GM18508 (cell line): ENCODE data around the gene G0S2.

Experiments
- ATAC-seq: cut with Tn5 transposase; IDR thresholded peaks from one replicate; pipeline ENCODE4 v1.9.1; 2021; ENCODE audit warnings: moderate number of reproducible peaks; ENCODE audit not compliant: insufficient read depth, unreplicated experiment

G0S2 gene, protein sequence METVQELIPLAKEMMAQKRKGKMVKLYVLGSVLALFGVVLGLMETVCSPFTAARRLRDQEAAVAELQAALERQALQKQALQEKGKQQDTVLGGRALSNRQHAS

GRCh38 chr1:209674957-209675564, at the start of gene G0S2:
Gene G0S2, plus strand, starts transcription at chr1:209675412. Its CDS starts 273 bp downstream, at chr1:209675685.
- ATAC-seq, result no peak

DNA sequence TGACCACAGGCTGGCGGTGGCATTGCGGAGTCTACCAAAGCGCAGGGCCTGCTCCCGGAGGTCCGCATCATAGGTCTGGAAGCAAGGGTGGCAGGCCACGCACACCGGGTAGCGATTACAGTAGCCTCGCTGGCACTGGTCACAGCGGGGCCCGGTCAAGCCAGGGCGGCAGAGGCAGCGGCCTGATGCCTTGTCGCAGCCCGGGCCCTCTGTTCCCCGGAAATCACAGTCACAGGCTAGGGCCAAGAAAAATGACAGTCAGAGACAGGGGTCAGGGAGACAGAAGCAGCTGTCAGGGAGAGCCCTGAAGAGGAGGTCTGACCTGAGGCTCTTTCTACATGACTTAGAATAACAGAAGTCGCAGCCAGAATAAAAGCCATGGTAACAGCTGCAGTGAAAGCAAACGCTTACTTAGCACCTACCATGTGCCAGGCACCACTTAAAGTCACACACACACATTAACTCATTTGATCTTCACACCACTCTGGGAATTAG, 49.4 kb upstream of the G0S2 start:
- no peak for ATAC-seq

- no peak for ATAC-seq
Measured at GRCh38 chr1:209626346-209627026, 48.7 kb upstream of the G0S2 start.

DNA sequence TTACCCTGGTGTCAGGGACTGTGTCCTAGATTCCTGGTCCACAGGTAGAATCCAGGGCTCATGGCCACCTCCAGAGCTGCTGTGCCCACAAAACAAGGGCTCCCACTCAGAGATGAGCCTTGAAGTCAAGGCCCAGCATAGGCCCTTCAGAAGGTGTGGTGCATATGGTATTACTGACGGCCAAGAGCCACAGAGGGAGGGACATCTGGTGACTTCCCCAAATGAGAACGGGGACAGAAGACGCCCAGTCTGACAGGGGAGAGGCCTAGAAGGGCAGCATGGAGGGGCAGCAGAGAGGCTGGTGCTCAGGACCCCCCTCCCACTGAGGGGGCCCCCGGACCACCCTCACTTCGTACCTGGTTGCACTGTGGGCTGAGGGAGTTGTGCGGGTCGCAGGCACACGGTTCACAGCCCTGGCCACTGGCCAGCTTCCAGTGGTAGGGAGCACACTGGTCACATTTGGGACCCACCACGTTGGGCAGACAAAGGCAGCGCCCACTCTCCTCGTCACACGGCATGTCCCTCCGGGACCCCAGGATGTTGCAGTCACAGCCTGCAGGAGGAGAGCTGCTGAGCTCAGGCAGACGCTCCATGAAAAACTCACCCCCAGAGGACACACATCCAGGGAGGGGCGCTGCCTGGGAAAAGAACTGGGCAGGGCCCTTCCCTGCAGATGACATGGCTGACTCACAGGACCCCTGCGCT, 48.0 kb upstream of the G0S2 start:
- ATAC-seq, result no peak

DNA sequence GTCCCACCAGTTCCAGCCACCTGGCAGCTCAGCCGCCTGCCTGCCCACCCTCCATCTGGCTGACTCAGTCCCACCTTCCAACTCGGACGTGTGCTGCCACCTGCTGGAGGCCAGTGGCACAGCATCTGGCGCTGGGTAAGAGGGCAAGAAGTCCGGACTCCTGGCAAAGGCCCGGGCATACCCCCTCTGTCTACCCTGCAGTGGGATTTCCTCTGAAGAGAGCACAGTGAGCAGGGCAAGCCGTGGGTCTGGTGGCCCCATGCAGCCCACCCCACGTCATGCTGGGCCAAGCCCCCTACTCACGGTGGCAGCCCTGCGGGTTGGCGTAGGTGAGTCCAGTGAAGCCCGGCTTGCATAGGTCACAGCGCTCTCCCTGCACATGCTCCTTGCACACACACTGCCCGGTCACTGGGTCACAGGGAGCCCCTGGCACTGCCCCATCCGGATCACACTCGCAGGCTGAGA, 47.4 kb upstream of the G0S2 start:
- peak; percentile 63 for ATAC-seq

GRCh38 chr1:209628618-209629299, 46.5 kb upstream of the G0S2 start:
- no peak for ATAC-seq

DNA sequence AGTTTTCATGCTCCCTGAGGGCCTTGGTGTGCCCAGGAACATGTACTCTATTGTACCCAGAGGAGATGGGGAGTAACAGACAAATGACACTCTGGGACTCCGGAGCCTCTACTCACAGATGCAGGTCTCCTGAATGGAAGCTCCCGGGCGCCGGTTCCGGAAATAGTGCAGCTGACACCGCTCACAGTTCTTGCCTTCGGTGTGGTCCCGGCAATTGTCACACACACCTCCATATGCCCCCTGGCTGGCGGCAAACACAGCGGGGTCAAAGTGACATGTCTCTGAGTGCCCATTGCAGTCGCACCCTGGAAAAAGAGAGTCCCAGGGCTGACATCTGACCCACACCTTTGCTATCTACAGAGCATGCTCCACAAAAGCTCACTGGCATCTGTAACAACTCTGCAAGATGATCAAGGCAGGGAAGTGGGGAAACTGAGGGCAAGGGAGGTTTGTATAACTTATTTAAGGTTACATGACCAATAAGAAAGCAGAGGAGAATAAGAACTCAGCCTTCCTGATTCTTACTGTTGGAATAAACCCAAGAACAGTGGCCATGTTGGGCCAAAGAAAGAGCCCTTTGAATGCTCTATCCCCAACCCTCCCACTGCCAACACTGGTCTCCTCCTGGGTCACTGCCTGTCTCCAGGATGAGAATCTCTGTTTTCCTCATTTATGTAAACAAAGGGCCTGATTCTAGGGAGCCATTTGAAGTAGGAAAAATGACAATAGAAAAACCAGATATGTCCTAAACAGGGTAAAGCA, 45.4 kb upstream of the G0S2 start:
- no peak for ATAC-seq

DNA sequence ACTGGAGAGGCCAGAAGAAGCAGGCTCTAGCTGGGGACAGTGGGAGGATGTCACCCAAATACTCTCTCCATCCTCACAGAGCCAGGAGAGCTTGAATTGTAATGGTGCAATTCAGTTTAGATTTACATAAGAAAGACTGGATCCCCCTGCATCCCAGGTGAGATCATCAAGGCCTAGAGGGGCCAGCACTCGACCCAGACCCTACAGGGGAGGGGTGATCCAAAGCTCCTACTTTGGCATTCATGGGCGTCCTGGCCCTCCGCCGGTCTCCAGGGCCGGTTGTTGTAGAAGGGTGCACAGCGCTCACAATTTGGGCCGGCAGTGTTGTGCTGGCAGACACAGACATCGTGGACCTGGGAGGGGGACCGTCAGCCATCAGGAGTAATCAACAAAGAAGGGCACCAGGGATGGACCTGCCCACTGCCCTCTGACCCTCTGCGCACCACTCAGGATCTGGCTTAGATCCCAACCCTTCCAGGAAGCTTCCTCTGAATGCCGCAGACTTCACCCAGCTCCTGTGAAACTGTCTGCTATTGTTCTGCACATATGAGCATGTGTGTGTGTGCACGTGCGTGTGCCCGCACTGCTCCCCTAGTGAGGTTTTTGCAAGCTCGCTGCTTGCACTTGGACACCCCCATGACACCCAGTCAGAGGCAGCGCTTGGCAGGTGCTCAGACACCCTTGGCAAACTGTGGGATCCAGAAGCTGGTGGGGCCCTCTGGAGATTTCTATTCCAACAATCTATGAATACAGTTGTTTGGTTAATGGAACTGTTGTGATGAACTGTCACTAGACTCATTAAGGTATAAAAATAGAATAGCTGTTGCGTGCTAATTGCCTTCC, 44.6 kb upstream of the G0S2 start:
- ATAC-seq, result no peak

DNA sequence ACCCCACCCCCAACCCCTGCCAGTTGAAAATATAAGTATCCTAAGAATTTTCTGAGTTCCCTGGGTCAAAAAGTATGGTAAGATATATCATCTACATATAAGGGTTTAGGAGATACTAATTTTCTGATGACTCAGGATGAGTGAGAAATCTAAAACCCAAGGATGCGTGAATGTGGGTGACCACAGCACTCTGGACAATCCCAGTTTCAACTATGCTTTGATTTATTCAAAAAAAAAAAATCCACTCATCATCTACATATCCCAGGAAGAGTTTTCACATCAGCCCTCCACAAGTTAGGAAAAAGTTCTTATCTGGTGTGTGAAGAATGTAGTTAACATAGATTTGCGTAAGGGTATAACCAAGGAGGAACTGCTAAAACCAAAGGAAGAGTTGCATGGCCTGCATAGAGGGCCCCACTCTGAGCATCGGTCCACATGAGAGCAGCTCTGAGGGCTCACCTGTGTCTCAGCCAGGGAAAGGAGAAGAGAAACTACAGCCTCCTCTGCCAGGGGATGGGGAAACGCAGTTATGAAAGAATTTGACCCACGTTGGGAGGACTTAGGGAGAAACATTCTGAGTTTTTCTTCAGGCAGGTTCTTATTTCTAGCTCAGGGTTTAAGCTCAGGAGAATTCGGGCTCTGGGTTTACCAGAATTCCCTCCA, 41.7 kb upstream of the G0S2 start:
- ATAC-seq, result no peak

DNA sequence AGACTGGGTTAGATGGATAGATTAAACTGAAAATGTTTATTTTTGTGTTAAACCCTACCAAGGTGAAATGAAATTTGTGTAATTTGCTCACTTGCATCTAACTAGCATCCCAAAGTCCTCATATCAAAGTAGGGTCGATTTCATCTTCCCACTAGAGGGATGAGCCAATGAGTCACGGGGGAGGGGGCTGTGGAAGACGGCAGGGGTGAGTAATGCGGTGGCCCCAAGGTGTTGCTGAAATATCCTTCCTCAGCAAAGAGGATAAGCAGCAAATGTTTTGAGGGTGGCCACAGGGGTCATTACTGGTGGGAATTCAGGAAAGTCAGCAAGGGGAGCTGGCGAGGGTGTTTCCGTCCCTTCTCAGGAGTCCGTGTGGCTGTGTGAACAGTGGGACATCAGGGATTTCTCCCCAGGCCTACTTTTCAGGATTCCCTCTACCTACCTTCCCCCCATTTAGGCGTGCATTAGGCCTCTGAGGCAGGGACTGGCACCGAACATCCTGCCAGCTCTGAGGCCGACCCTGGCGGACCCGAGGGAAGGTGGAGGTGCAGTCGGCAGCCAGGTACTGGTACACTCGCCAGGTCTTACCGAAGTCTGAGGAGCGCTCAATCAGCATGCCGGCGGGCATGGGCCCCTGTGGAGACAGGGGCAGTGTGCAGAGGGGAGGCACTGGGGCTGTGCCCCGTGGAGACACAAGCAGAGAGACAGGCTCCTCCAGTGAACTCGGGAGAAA, 41.0 kb upstream of the G0S2 start:
- no peak for ATAC-seq

GRCh38 chr1:209635850-209636249, 39.4 kb upstream of the G0S2 start:
- no peak for ATAC-seq

- ATAC-seq, result no peak
Measured at GRCh38 chr1:209641832-209642172, 33.4 kb upstream of the G0S2 start.

DNA sequence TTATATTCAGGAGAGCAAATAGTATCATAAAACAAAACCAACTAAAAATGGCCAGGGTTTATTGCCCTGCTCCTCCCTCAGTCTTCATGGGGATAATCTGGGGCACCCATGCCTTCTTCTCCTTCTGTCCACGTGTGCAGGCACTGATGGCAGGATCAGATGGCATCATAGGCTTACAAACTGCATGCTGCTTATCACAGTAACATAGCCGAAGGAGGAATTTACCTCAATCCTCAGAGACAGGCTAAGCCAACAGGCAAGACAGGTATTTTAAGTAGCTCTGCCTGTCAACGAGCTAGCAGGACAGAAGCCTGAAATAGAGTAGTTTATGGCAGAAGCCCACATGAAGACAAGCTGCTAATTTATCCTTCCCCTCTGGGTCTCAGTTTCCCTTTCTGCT, 32.4 kb upstream of the G0S2 start:
- no peak for ATAC-seq

DNA sequence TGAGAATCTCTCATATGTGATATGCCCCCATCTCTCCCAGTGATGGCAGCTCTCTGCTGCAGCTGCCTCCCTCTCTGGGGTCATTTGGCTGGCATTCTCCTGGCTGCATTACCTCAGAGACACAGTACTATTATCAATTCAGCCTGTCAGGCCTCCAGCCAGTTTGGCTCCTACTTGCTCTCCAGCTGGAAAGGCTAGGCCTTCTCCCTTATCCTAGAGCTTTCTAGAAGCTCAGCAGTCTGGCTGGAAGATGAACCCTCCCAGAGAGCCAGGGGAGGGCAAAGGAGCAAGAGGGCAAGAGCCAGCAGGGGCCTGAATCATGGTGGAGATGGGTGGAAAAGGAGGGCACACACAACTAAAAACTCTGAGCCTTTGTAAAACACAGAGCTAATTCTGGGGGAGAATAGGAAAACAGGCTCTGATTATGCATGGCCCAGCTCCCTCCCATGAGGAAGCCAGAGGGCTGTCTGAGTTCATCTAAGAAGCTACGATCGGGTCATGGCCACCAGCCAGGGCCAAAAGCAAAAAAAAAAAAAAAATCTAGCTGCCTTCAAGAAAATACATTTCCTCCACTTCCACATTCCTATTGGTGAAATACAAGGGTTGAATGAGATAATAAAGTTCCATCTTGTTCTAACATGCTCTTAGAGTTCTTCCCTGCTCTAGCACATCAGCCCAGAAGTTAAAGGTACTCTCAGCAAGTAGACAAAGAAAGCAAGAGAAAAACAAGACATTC, 31.8 kb upstream of the G0S2 start:
- no peak for ATAC-seq

GRCh38 chr1:209645574-209646452, 29.4 kb upstream of the G0S2 start:
- ATAC-seq, result no peak

- ATAC-seq, result no peak
Measured at GRCh38 chr1:209646558-209646957, 28.7 kb upstream of the G0S2 start.
